GM13977 (cell line): ENCODE results near the gene SCRN1.

Experiments used
- DNase-seq: peaks from one replicate; pipeline ENCODE4 v3.0.0; 2012; ENCODE audit warnings: low spot score
- in situ Hi-C: fragments of 300-500 bp; cut with MboI; formaldehyde crosslinking; loops from one replicate; pipeline ENCODE4 v1.12.0; 2022; ENCODE audit warnings: low sequenced_read_pairs, low pct_unique_long_range_greater_than_20kb, mixed read lengths, inconsistent platforms; ENCODE audit not compliant: unreplicated experiment
- TF ChIP-seq, protein P1 (sequence below): IDR thresholded peaks from 2 replicates; pipeline ENCODE4 v1.5.1; 2012; ENCODE audit warnings: mild to moderate bottlenecking, control low read depth; ENCODE audit not compliant: insufficient read depth; ENCODE audit errors: extremely low read depth, missing control alignments

The SCRN1 gene

GRCh38 chr7:29993140-29993539 is 3.5 kb upstream of the SCRN1 start:
- DNase-seq, result no peak
- in situ Hi-C loops, result no loop called here
- TF ChIP-seq, protein P1, sequence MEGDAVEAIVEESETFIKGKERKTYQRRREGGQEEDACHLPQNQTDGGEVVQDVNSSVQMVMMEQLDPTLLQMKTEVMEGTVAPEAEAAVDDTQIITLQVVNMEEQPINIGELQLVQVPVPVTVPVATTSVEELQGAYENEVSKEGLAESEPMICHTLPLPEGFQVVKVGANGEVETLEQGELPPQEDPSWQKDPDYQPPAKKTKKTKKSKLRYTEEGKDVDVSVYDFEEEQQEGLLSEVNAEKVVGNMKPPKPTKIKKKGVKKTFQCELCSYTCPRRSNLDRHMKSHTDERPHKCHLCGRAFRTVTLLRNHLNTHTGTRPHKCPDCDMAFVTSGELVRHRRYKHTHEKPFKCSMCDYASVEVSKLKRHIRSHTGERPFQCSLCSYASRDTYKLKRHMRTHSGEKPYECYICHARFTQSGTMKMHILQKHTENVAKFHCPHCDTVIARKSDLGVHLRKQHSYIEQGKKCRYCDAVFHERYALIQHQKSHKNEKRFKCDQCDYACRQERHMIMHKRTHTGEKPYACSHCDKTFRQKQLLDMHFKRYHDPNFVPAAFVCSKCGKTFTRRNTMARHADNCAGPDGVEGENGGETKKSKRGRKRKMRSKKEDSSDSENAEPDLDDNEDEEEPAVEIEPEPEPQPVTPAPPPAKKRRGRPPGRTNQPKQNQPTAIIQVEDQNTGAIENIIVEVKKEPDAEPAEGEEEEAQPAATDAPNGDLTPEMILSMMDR, result no peak

DNA sequence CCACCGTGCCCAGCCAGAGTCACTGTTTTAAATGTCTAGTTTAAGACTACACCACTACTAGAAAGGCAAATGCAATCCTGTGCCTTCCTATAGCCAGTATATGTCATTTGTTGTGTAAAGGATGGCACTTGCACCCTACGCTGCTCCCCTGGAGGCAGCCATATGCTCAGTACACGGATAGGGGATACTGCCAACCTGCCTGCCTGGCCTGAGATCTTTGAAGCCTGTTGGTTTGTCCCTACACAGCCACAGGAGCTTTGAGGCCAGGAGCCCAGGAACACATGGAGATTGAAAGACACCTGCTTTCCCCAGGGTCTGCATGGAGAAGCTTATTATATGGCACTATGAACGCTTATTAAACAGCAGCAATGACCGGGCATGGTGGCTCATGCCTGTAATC is 2.3 kb upstream of the SCRN1 start:
- in situ Hi-C loops, result no loop called here
- TF ChIP-seq, protein P1, result no peak
- DNase-seq, result no peak

- no peak for DNase-seq
- TF ChIP-seq, protein P1, result no peak
- in situ Hi-C loops, result no loop called here
Observed at GRCh38 chr7:29990931-29991330, 1.3 kb upstream of the SCRN1 start.

GRCh38 chr7:29988424-29989256 is 961 bp downstream of the SCRN1 start:
- peak; percentile 77 for DNase-seq
- TF ChIP-seq, protein P1, result no peak
- in situ Hi-C loops, result no loop called here

GRCh38 chr7:29987811-29988317 is 1.7 kb downstream of the SCRN1 start:
- DNase-seq, result peak; percentile 31
- TF ChIP-seq, protein P1, result no peak
- in situ Hi-C loops, result no loop called here

DNA sequence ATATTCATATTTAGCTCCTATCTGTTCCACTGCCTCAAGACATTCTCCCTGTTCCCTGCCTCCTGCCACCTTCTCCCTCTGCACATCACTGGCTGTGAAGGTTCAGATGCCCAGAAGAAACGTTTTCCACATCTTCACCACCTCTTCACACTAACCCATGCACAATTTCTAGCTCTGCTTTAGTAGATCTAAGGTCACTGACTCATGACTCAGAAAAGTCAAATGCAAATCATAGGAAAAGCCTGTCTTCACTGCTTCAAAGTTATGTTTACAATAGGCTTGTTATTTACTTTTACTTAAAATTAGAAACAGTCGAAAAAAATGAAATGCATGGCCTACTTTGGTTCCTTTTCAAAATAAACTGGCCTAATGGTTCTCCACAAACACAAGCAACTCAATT is 2.5 kb downstream of the SCRN1 start:
- in situ Hi-C loops, result no loop called here
- peak; percentile 25 for DNase-seq

More for the DNA sequence above, 2.5 kb downstream of the SCRN1 start:
- TF ChIP-seq, protein P1, result no peak
